Motor neuron (in vitro differentiated cells): Measurements from ENCODE around the gene RNASE9. TPM values are rescaled to one million over a fixed set of nuclear protein-coding genes. Genes with fewer than 3 reads are reported as not detected.
"Not testable (repeated sequence)": the region's sequence is repeated elsewhere in the genome, so short reads cannot be mapped to it uniquely, and the experiment has no call there.

Experiments used
- ATAC-seq, 8 experiments: fragments of 200-7000 bp; cut with Tn5 transposase; replicated peaks in 6 of 8; 2 replicates each; pipeline ENCODE4 v1.8.0; 2021; ENCODE audit warnings: mild to moderate bottlenecking in 8 of 8, moderate library complexity in 8 of 8
- H3K27ac ChIP-seq, 2 donors: fragments of 250-450 bp; sonication (Bioruptor Pico); 2 replicates each; pipeline ENCODE4 v1.9.0; 2021; ENCODE audit warnings: antibody characterized with exemption in 2 of 2, mild to moderate bottlenecking in 2 of 2, moderate library complexity in 1 of 2
- H3K4me1 ChIP-seq, 2 donors: fragments of 250-450 bp; sonication (Bioruptor Pico); replicated peaks in 1 of 2; 2 replicates each; pipeline ENCODE4 v1.6.1; 2021; ENCODE audit warnings: antibody characterized with exemption in 2 of 2, mild to moderate bottlenecking in 2 of 2, moderate library complexity in 1 of 2
- H3K4me3 ChIP-seq, 5 donors: fragments of 250-450 bp; sonication (Bioruptor Pico); 2 replicates each; pipeline ENCODE4 v1.9.0; 2021; ENCODE audit warnings: antibody characterized with exemption in 5 of 5, mild to moderate bottlenecking in 5 of 5, moderate library complexity in 4 of 5
- WGBS, 10 experiments: fragments of 450-650 bp; shearing (Covaris generic); methylation state at CpG; one replicate each; pipeline ENCODE4 v1.0.0; 2022; 5-methylcytosine and 5-hydroxymethylcytosine counted together
- in situ Hi-C, 9 experiments: fragments of 400-800 bp; cut with MboI; loops; one replicate each; pipeline ENCODE4 v1.15.0; 2021; ENCODE audit warnings: low sequenced_read_pairs in 9 of 9, low pct_unique_long_range_greater_than_20kb in 2 of 9; ENCODE audit not compliant: unreplicated experiment in 9 of 9
- total RNA-seq, 8 experiments: library from RNA; unstranded; fragments of 300-600 nt; gene quantifications; 2 replicates each; pipeline versions ENCODE4 v1.2.3 to v1.2.4, GENCODE V29; 2022

The RNASE9 gene
- total RNA-seq, 8 experiments from 2014 or later = 0.24 to 0.62 (median 0.25) TPM; not detected in 5

- in situ Hi-C loops = no loop called here
- no peak for ATAC-seq
- Histone ChIP-seq H3K27ac (no peak overlapping the region), H3K4me3 (no peak overlapping the region), H3K4me1 (no peaks in the 10 kb centered on the region)
- WGBS, 10 experiments = 0 to 100% (median 71%) methylated on average over 1 to 3 of the region's 3 CpGs; no CpG with 5 or more reads in 3 of the 10 experiments
Observed at GRCh38 chr14:20546877-20547276, 14.0 kb downstream of the RNASE9 start.

- no peaks in the 10 kb centered on the region for H3K4me1 ChIP-seq
- no peak overlapping the region for H3K27ac ChIP-seq
- H3K4me3 ChIP-seq = no peak overlapping the region
- peak in 3 of 8 experiments; percentile 39 to 97 (median 91) for ATAC-seq
- in situ Hi-C loops = loop anchor here in 1 of 9 experiments (10.0 kb wide), 1 partner anchor 55 kb away; the partner anchor contains the start of gene RNASE12
- WGBS, 10 experiments = 0 to 86% (median 48%) methylated on average over 1 to 4 of the region's 4 CpGs; no CpG with 5 or more reads in 2 of the 10 experiments
Observed at GRCh38 chr14:20539906-20540305, 20.9 kb downstream of the RNASE9 start.

- Histone ChIP-seq H3K4me3 (no peak overlapping the region), H3K4me1 (no peaks in the 10 kb centered on the region), H3K27ac (no peak overlapping the region)
- 12 to 54% (median 29%) methylated on average over 2 to 8 of the region's 8 CpGs for WGBS, 10 experiments
- peak in 4 of 8 experiments; percentile 57 to 96 (median 82) for ATAC-seq
- in situ Hi-C loops = loop anchor here in 1 of 9 experiments (10.0 kb wide), 1 partner anchor 64 kb away; the partner anchor contains the start of gene RNASE12
Observed at GRCh38 chr14:20530771-20531571, 29.9 kb downstream of the RNASE9 start.

GRCh38 chr14:20529806-20530205 is 31.0 kb downstream of the RNASE9 start:
- H3K4me1 ChIP-seq = no peaks in the 10 kb centered on the region
- no peak for ATAC-seq
- no peak overlapping the region for H3K27ac ChIP-seq
- no peak overlapping the region for H3K4me3 ChIP-seq
- 20 to 79% (median 62%) methylated on average over 2 to 3 of the region's 3 CpGs for WGBS, 10 experiments
- in situ Hi-C loops = loop anchor here in 1 of 9 experiments (10.0 kb wide), 1 partner anchor 65 kb away; the partner anchor contains the start of gene RNASE12

- Histone ChIP-seq H3K4me1 (no peaks in the 10 kb centered on the region), H3K27ac (no peak overlapping the region), H3K4me3 (no peak overlapping the region)
- in situ Hi-C loops = no loop called here
- WGBS, 10 experiments = 50 to 86% (median 80%) methylated on average over 1 of the region's 2 CpGs; no CpG with 5 or more reads in 5 of the 10 experiments
- ATAC-seq = no peak
Observed at GRCh38 chr14:20524027-20524426, 36.8 kb downstream of the RNASE9 start.

- 0 to 50% (median 21%) methylated on average over 1 of the region's 1 CpG; no CpG with 5 or more reads in 6 of the 10 experiments for WGBS, 10 experiments
- Histone ChIP-seq H3K27ac (no peak overlapping the region), H3K4me1 (no peaks in the 10 kb centered on the region), H3K4me3 (no peak overlapping the region)
- in situ Hi-C loops = no loop called here
- no peak for ATAC-seq
Observed at GRCh38 chr14:20522332-20522731, 38.5 kb downstream of the RNASE9 start.

- Histone ChIP-seq H3K27ac (no peak overlapping the region), H3K4me3 (no peak overlapping the region), H3K4me1 (no peaks in the 10 kb centered on the region)
- WGBS, 10 experiments = 0 to 100% (median 62%) methylated on average over 1 to 4 of the region's 4 CpGs
- peak in 1 of 8 experiments; percentile 46 for ATAC-seq
- in situ Hi-C loops = no loop called here
Observed at GRCh38 chr14:20516921-20517320, 43.9 kb downstream of the RNASE9 start.

GRCh38 chr14:20515846-20516245 is 45.0 kb downstream of the RNASE9 start:
- in situ Hi-C loops = no loop called here
- no peak overlapping the region for H3K4me3 ChIP-seq
- ATAC-seq = no peak
- no peak overlapping the region for H3K27ac ChIP-seq
- 17 to 71% (median 50%) methylated on average over 1 to 4 of the region's 4 CpGs; no CpG with 5 or more reads in 3 of the 10 experiments for WGBS, 10 experiments
- no peaks in the 10 kb centered on the region for H3K4me1 ChIP-seq

- in situ Hi-C loops = no loop called here
- no peak overlapping the region for H3K4me3 ChIP-seq
- H3K4me1 ChIP-seq = no peaks in the 10 kb centered on the region
- 26 to 88% (median 52%) methylated on average over 2 to 7 of the region's 7 CpGs for WGBS, 10 experiments
- no peak overlapping the region for H3K27ac ChIP-seq
- peak in 2 of 8 experiments; percentile 40 to 84 for ATAC-seq
Observed at GRCh38 chr14:20512177-20512905, 48.5 kb downstream of the RNASE9 start.

- no peak for ATAC-seq
- H3K27ac ChIP-seq = no peak overlapping the region
- in situ Hi-C loops = no loop called here
- no peak overlapping the region for H3K4me3 ChIP-seq
- no peaks in the 10 kb centered on the region for H3K4me1 ChIP-seq
- 60 to 96% (median 84%) methylated on average over 4 to 8 of the region's 8 CpGs; no CpG with 5 or more reads in 1 of the 10 experiments for WGBS, 10 experiments
Observed at GRCh38 chr14:20508367-20508766, 52.5 kb downstream of the RNASE9 start.

GRCh38 chr14:20507537-20507936 is 53.3 kb downstream of the RNASE9 start:
- H3K4me1 ChIP-seq, in situ Hi-C loops, ATAC-seq, H3K4me3 ChIP-seq, H3K27ac ChIP-seq: not testable (repeated sequence)
- 43 to 100% (median 85%) methylated on average over 1 to 2 of the region's 3 CpGs; no CpG with 5 or more reads in 2 of the 10 experiments for WGBS, 10 experiments

- in situ Hi-C loops = not testable (repeated sequence)
Observed at GRCh38 chr14:20506752-20507151, 54.1 kb downstream of the RNASE9 start.

GRCh38 chr14:20506276-20506675 is 54.6 kb downstream of the RNASE9 start:
- H3K4me3 ChIP-seq, H3K4me1 ChIP-seq, H3K27ac ChIP-seq, in situ Hi-C loops, ATAC-seq: not testable (repeated sequence)
- no CpG with 5 or more reads among the region's 30 CpGs for WGBS, 10 experiments

More at GRCh38 chr14:20506752-20507151, 54.1 kb downstream of the RNASE9 start:
- H3K4me3 ChIP-seq, H3K27ac ChIP-seq, H3K4me1 ChIP-seq, ATAC-seq: not testable (repeated sequence)
- no CpG with 5 or more reads among the region's 30 CpGs for WGBS, 10 experiments
